H1 (cell line): ENCODE data around the gene DLEC1. TPM values are rescaled to one million over a fixed set of nuclear protein-coding genes. Genes with fewer than 3 reads are reported as not detected.

Experiments
- CTCF ChIA-PET: fragments of 300-600 bp; sonication (Branson Sonifier 250); formaldehyde crosslinking; loops from one replicate; lab custom pipeline; 2021; ENCODE audit not compliant: partially characterized antibody; lab: Charles Lee
- POLR2A ChIA-PET: fragments of 300-600 bp; sonication (Branson Sonifier 250); formaldehyde crosslinking; loops from one replicate; lab custom pipeline; 2021; ENCODE audit warnings: inconsistent platforms; ENCODE audit not compliant: partially characterized antibody; lab: Charles Lee
- DNase-seq, 2 experiments: peaks; one replicate each; pipeline versions ENCODE4 v3.0.0 to v3.0.0-alpha.2; 2010 to 2022; ENCODE audit warnings: low spot score in 2 of 2, low read depth in 1 of 2, mixed read lengths in 1 of 2
- FAIRE-seq: peaks from 2 replicates; lab custom pipeline; 2011; peaks lifted over from hg19 to GRCh38; lab: Jason Lieb, UNC
- H2AFZ ChIP-seq: 2 replicates; pipeline ENCODE4 v1.8.1; 2012; ENCODE audit warnings: low read length, inconsistent platforms
- H2AK5ac ChIP-seq: 2 replicates; pipeline ENCODE4 v1.6.1; 2013; ENCODE audit warnings: low read depth, low read length
- H2BK120ac ChIP-seq: replicated peaks from 2 replicates; pipeline ENCODE3; 2013; ENCODE audit warnings: low read depth, low read length, inconsistent platforms
- H2BK12ac ChIP-seq: 2 replicates; pipeline ENCODE4 v1.6.1; 2013; ENCODE audit warnings: low read depth, low read length
- H2BK15ac ChIP-seq: 2 replicates; pipeline ENCODE4 v1.6.1; 2013; ENCODE audit warnings: low read length
- H2BK20ac ChIP-seq: 2 replicates; pipeline ENCODE4 v1.6.1; 2013; ENCODE audit warnings: low read length
- H2BK5ac ChIP-seq: 2 replicates; pipeline ENCODE4 v1.6.1; 2013; ENCODE audit warnings: low read depth, low read length
- H3K14ac ChIP-seq: 2 replicates; pipeline ENCODE4 v1.6.1; 2013; ENCODE audit warnings: inconsistent platforms; ENCODE audit not compliant: insufficient read length
- H3K18ac ChIP-seq: 2 replicates; pipeline ENCODE4 v1.6.1; 2013; ENCODE audit warnings: low read length; ENCODE audit errors: extremely low read depth
- H3K23ac ChIP-seq: 2 replicates; pipeline ENCODE4 v1.6.1; 2013; ENCODE audit warnings: inconsistent platforms; ENCODE audit not compliant: insufficient read length
- H3K23me2 ChIP-seq: 2 replicates; pipeline ENCODE4 v1.6.1; 2013; ENCODE audit warnings: low read depth, low read length
- H3K27ac ChIP-seq: 2 replicates; pipeline ENCODE4 v1.6.1; 2011; ENCODE audit warnings: low read depth, low read length, inconsistent platforms
- H3K27me3 ChIP-seq, 4 experiments: replicated peaks in 1 of 4; 1 replicate in 1 of 4; 2 replicates in 3 of 4; pipeline versions ENCODE4 v1.6.1 to v1.8.1; 2011 to 2013; ENCODE audit warnings: low read length in 3 of 4, mild to moderate bottlenecking in 3 of 4, inconsistent platforms in 2 of 4, mixed read lengths in 2 of 4, moderate library complexity in 1 of 4; ENCODE audit not compliant: control insufficient read depth in 3 of 4, insufficient read depth in 3 of 4; ENCODE audit errors: extremely low read depth in 1 of 4
- H3K36me3 ChIP-seq, 4 experiments: 2 replicates each; pipeline versions ENCODE4 v1.6.1 to v1.8.1; 2011 to 2013; ENCODE audit warnings: mild to moderate bottlenecking in 4 of 4, low read length in 3 of 4, moderate library complexity in 2 of 4, control low read depth in 1 of 4, inconsistent platforms in 1 of 4; ENCODE audit not compliant: insufficient read depth in 4 of 4, control insufficient read depth in 2 of 4
- H3K4ac ChIP-seq: replicated peaks from 2 replicates; pipeline ENCODE3; 2013; ENCODE audit warnings: low read length, low read depth, mixed read lengths, inconsistent platforms; ENCODE audit not compliant: insufficient read length
- H3K4me1 ChIP-seq, 4 experiments: replicated peaks in 1 of 4; 1 replicate in 1 of 4; 2 replicates in 3 of 4; pipeline versions ENCODE4 v1.6.1 to v1.8.1; 2011 to 2013; ENCODE audit warnings: low read length in 3 of 4, inconsistent platforms in 2 of 4, mixed read lengths in 1 of 4; ENCODE audit not compliant: insufficient read depth in 4 of 4, control insufficient read depth in 3 of 4
- H3K4me2 ChIP-seq, 2 experiments: 2 replicates each; pipeline versions ENCODE4 v1.6.1 to v1.8.1; 2011 to 2013; ENCODE audit warnings: low read depth in 2 of 2, low read length in 2 of 2, control low read depth in 1 of 2, inconsistent platforms in 1 of 2, mild to moderate bottlenecking in 1 of 2; ENCODE audit not compliant: insufficient read depth in 1 of 2
- H3K4me3 ChIP-seq, 4 experiments: fragments of 200-600, 300-600 bp in 1 of 4; sonication (generic), shearing (Covaris generic), sonication (Bioruptor Twin) in 1 of 4; 2 replicates each; pipeline versions ENCODE4 v1.5.1 to v1.8.1; 2011 to 2016; ENCODE audit warnings: low read length in 4 of 4, low read depth in 3 of 4, control low read depth in 2 of 4, inconsistent platforms in 2 of 4, mild to moderate bottlenecking in 2 of 4, mixed read lengths in 1 of 4, moderate library complexity in 1 of 4; ENCODE audit not compliant: insufficient read depth in 2 of 4; ENCODE audit errors: extremely low read depth in 1 of 4
- H3K56ac ChIP-seq: replicated peaks from 2 replicates; pipeline ENCODE3; 2013; ENCODE audit warnings: low read depth, mild to moderate bottlenecking, mixed read lengths, low read length, inconsistent platforms; ENCODE audit not compliant: insufficient read length
- H3K79me1 ChIP-seq: 2 replicates; pipeline ENCODE4 v1.6.1; 2013; ENCODE audit warnings: low read depth, low read length, control low read depth
- H3K79me2 ChIP-seq, 2 experiments: 2 replicates each; pipeline versions ENCODE4 v1.6.1 to v1.8.1; 2012 to 2013; ENCODE audit warnings: low read length in 2 of 2, mild to moderate bottlenecking in 2 of 2, inconsistent platforms in 1 of 2; ENCODE audit not compliant: insufficient read depth in 2 of 2, control insufficient read depth in 1 of 2
- H3K9ac ChIP-seq, 4 experiments: replicated peaks in 1 of 4; 1 replicate in 1 of 4; 2 replicates in 3 of 4; pipeline versions ENCODE4 v1.6.1 to v1.8.1; 2011 to 2013; ENCODE audit warnings: low read depth in 3 of 4, low read length in 3 of 4, control low read depth in 2 of 4, mild to moderate bottlenecking in 2 of 4, moderate library complexity in 2 of 4, inconsistent platforms in 1 of 4; ENCODE audit errors: extremely low read depth in 1 of 4
- H3K9me3 ChIP-seq, 2 experiments: 2 replicates each; pipeline versions ENCODE4 v1.6.1 to v1.8.1; 2012 to 2013; ENCODE audit warnings: mild to moderate bottlenecking in 2 of 2, moderate library complexity in 2 of 2, control low read depth in 1 of 2, inconsistent platforms in 1 of 2, low read depth in 1 of 2, low read length in 1 of 2, mixed read lengths in 1 of 2; ENCODE audit not compliant: insufficient read depth in 2 of 2
- H4K20me1 ChIP-seq, 2 experiments: replicated peaks in 1 of 2; 2 replicates each; pipeline versions ENCODE3 to v1.8.1; 2011 to 2013; ENCODE audit warnings: inconsistent platforms in 2 of 2, low read length in 2 of 2, mild to moderate bottlenecking in 1 of 2; ENCODE audit not compliant: insufficient read depth in 2 of 2, control insufficient read depth in 1 of 2
- H4K5ac ChIP-seq: 2 replicates; pipeline ENCODE4 v1.6.1; 2013; ENCODE audit warnings: low read length, low read depth, mixed read lengths, inconsistent platforms; ENCODE audit not compliant: insufficient read length
- H4K8ac ChIP-seq: 2 replicates; pipeline ENCODE4 v1.8.0; 2013; ENCODE audit warnings: mild to moderate bottlenecking, moderate library complexity, low read length, inconsistent platforms; ENCODE audit not compliant: insufficient read depth; ENCODE audit errors: extremely low read depth
- H4K91ac ChIP-seq: replicated peaks from 2 replicates; pipeline ENCODE3; 2013; ENCODE audit warnings: low read length, mixed read lengths, inconsistent platforms; ENCODE audit not compliant: insufficient read length
- ATF2 ChIP-seq: IDR thresholded peaks from 2 replicates; pipeline ENCODE4 v1.6.1; 2012; ENCODE audit warnings: low read length, inconsistent platforms
- ATF3 ChIP-seq: IDR thresholded peaks from 2 replicates; pipeline ENCODE4 v1.6.1; 2011; ENCODE audit warnings: low read depth, mild to moderate bottlenecking, low read length; ENCODE audit not compliant: insufficient read depth
- CTCF ChIP-seq, 3 experiments: IDR thresholded peaks; 1 replicate in 2 of 3; 2 replicates in 1 of 3; pipeline versions ENCODE4 v1.5.1 to v1.6.1; 2011; ENCODE audit warnings: low read length in 3 of 3, mild to moderate bottlenecking in 3 of 3, inconsistent platforms in 2 of 3, low read depth in 1 of 3, moderate library complexity in 1 of 3; ENCODE audit not compliant: insufficient read depth in 1 of 3; ENCODE audit errors: control extremely low read depth in 1 of 3
- POLR2AphosphoS5 ChIP-seq: IDR thresholded peaks from 2 replicates; pipeline ENCODE4 v1.6.1; 2011; ENCODE audit warnings: low read depth, low read length
- SP2 ChIP-seq: IDR thresholded peaks from 2 replicates; pipeline ENCODE4 v1.6.1; 2012; ENCODE audit warnings: mild to moderate bottlenecking, low read length, inconsistent platforms
- TCF12 ChIP-seq: IDR thresholded peaks from 2 replicates; pipeline ENCODE4 v1.6.1; 2011; ENCODE audit warnings: low read depth, mild to moderate bottlenecking, low read length
- TEAD4 ChIP-seq: IDR thresholded peaks from 2 replicates; pipeline ENCODE4 v1.6.1; 2012; ENCODE audit warnings: low read depth, low read length, inconsistent platforms, mixed read lengths
- YY1 ChIP-seq: IDR thresholded peaks from 2 replicates; pipeline ENCODE4 v1.6.1; 2011; ENCODE audit warnings: low read depth, mild to moderate bottlenecking, low read length
- WGBS, 2 experiments: shearing (Covaris generic) in 1 of 2; methylation state at CpG; one replicate each; pipeline versions ENCODE4 v1.1.6 to v1.1.7; 2013 to 2015; ENCODE audit warnings: low lambda C conversion rate in 2 of 2, mixed read lengths in 2 of 2, inconsistent platforms in 1 of 2, low coverage in 1 of 2, missing lambda C conversion rate in 1 of 2; ENCODE audit not compliant: insufficient replicate concordance in 2 of 2, insufficient coverage in 1 of 2, insufficient read length in 1 of 2; ENCODE audit errors: extremely low coverage in 1 of 2, missing lambda C conversion rate in 1 of 2; 5-methylcytosine and 5-hydroxymethylcytosine counted together
- polyA plus RNA-seq, 7 experiments: library from polyadenylated mRNA; depleted of rRNA in 3 of 7; stranded (reverse) in 5 of 7; unstranded in 2 of 7; fragments of >200 nt in 5 of 7; fragments of 200-250 nt in 2 of 7; gene quantifications; 1 replicate in 5 of 7; 2 replicates in 1 of 7; 4 replicates in 1 of 7; pipeline versions ENCODE4 v1.2.1 to v1.2.3, GENCODE V29; 2011 to 2013; ENCODE audit warnings: missing spikeins in 2 of 7, mixed read lengths in 2 of 7
- total RNA-seq: library from RNA; stranded (reverse); fragmentation: NEBNext Ultra II Directional; extraction: Animal tissue kit (Norgen Biotek cat#: 25700); gene quantifications from 2 replicates; pipeline ENCODE4 v1.2.1, GENCODE V29; 2021

The DLEC1 gene
- total and polyA plus RNA-seq, 2 of the 8 experiments (the other 6 are each of a cell fraction or from before 2014, with no cell fraction given) = 0.26 to 0.76 TPM

GRCh38 chr3:38008971-38009580 is 29.9 kb upstream of the DLEC1 start:
- Histone ChIP-seq H3K4ac (no peak overlapping the region), H4K5ac (no peak overlapping the region), H2AK5ac (no peak overlapping the region), H2BK5ac (no peak overlapping the region; the same call in 1 of the 2 replicates), H2BK20ac (no peak overlapping the region), H4K91ac (no peak overlapping the region), H3K36me3 (no peaks in the 10 kb centered on the region; a peak in 1 of 8 replicates), H4K8ac (peak overlapping the region; percentile 38; the same call in 1 of the 2 replicates), H3K79me2 (no peaks in the 10 kb centered on the region), H3K56ac (no peak overlapping the region), H3K4me2 (no peak overlapping the region), H2BK120ac (no peak overlapping the region), H3K4me1 (no peaks in the 10 kb centered on the region), H3K79me1 (no peaks in the 10 kb centered on the region), H3K14ac (no peak overlapping the region), H3K18ac (no peak overlapping the region), H3K27me3 (no peaks in the 10 kb centered on the region), H2BK15ac (no peak overlapping the region), H3K9me3 (no peaks in the 10 kb centered on the region), H3K23ac (no peak overlapping the region), H3K9ac (no peak overlapping the region), H2AFZ (no peak overlapping the region), H3K23me2 (no peaks in the 10 kb centered on the region), H3K27ac (no peak overlapping the region), H4K20me1 (peaks cover 0 to 5% of the 10 kb centered on the region in 2 experiments), H2BK12ac (no peak overlapping the region), H3K4me3 (no peak overlapping the region)
- FAIRE-seq = no peak
- POLR2A ChIA-PET = no interaction called here
- DNase-seq = no peak
- CTCF ChIA-PET = interaction anchor here (0.6 to 2.0 kb wide), 5 partner anchors 13 to 76 kb away, joined by 3 to 5 read pairs (median 4); no protein-coding TSS in a partner anchor
- 90% methylated on average over 16 of the region's 16 CpGs; no CpG with 5 or more reads in 1 of the 2 experiments for WGBS, 2 experiments
- no peak for TF ChIP-seq TCF12
- TF ChIP-seq POLR2AphosphoS5 = no peak
- TF ChIP-seq ATF2 = no peak
- no peak for TF ChIP-seq YY1
- no peak for TF ChIP-seq CTCF (IDR thresholded peaks at IDR 0.05; ENCODE audit: control extremely low read depth in 1 of 3, insufficient read depth in 1 of 3, low read depth in 1 of 3, low read length in 3 of 3)
- no peak for TF ChIP-seq SP2
- no peak for TF ChIP-seq TEAD4
- no peak for TF ChIP-seq ATF3
